ENCODE data around the gene VAPA. TPM values are rescaled to one million over a fixed set of nuclear protein-coding genes. Genes with fewer than 3 reads are reported as not detected.

VAPA gene
- total and polyA plus RNA-seq, 2 donors (not counting 3 experiments of a cell fraction or from before 2014, with no cell fraction given) = 105 to 163 TPM

GRCh38 chr18:9865764-9866490 lies 47.9 kb upstream of the VAPA start:
- no peaks in the 10 kb centered on the region for H3K9me3 ChIP-seq (replicated peaks; ENCODE audit: control insufficient read depth, insufficient read depth, low read length)
- no peak for DNase-seq (ENCODE audit: low read depth, low spot score)
- no peak overlapping the region for H3K27ac ChIP-seq (ENCODE audit: insufficient read depth, low read depth, low read length)
- H3K4me1 ChIP-seq (ENCODE audit: control insufficient read depth, extremely low read depth, insufficient read depth, low read length) = peaks cover 20% of the 10 kb centered on the region
- POLR2A ChIA-PET = no interaction called here
- CTCF ChIA-PET = no interaction called here
- no peaks in the 10 kb centered on the region for H3K9me1 ChIP-seq (replicated peaks; ENCODE audit: control insufficient read depth, extremely low read depth, insufficient read depth, low read length)
- TF ChIP-seq MYC (IDR thresholded peaks at IDR 0.05; ENCODE audit: low read depth, low read length) (no peak), GATA2 (IDR thresholded peaks at IDR 0.05; ENCODE audit: insufficient read depth, insufficient read length, low read depth, low read length) (no peak), FOS (IDR thresholded peaks at IDR 0.05; ENCODE audit: borderline replicate concordance, insufficient read depth, low read length) (no peak), CTCF (IDR thresholded peaks at IDR 0.05; ENCODE audit: extremely low read depth in 1 of 2, insufficient read depth in 1 of 2, low read depth in 1 of 2, low read length in 2 of 2) (no peak), POLR2A (IDR thresholded peaks at IDR 0.05; ENCODE audit: low read depth, low read length) (no peak), POLR2AphosphoS5 (IDR thresholded peaks at IDR 0.05; ENCODE audit: insufficient read depth, low read depth, low read length) (no peak)
- no peak overlapping the region for H3K4me3 ChIP-seq (replicated peaks in 1 of 3; ENCODE audit: insufficient read depth in 1 of 3, low read depth in 1 of 3, low read length in 3 of 3)
- no peaks in the 10 kb centered on the region for H4K20me1 ChIP-seq (replicated peaks; ENCODE audit: control insufficient read depth, extremely low read depth, insufficient read depth, low read length)
- no peak overlapping the region for H2AFZ ChIP-seq (ENCODE audit: low read depth, low read length)
- dilution Hi-C loops (cut with MboI; ENCODE audit: extremely low pct_ligation_motif_present, low sequenced_read_pairs) (no loop called here), intact Hi-C loops (cut with micrococcal nuclease) (no loop called here)
- no peak overlapping the region for H3K9ac ChIP-seq (replicated peaks; ENCODE audit: extremely low read depth, insufficient read depth, low read length)
- peaks cover 0 to 2% of the 10 kb centered on the region in 2 experiments for H3K36me3 ChIP-seq (ENCODE audit: control insufficient read depth in 2 of 2, extremely low read depth in 1 of 2, insufficient read depth in 2 of 2, low read length in 2 of 2)
- no peaks in the 10 kb centered on the region for H3K27me3 ChIP-seq (ENCODE audit: control insufficient read depth in 2 of 2, insufficient read depth in 2 of 2, low read length in 2 of 2)
- no peak for FAIRE-seq
- no peaks in the 10 kb centered on the region for H3K79me2 ChIP-seq (ENCODE audit: control insufficient read depth, insufficient read depth, low read length)
- no peak overlapping the region for H3K4me2 ChIP-seq (ENCODE audit: insufficient read depth, low read length)
- no TSS peak for BruUV-seq (replicated peaks)
